RWPE1 (cell line): ENCODE data around the gene TRIM47.
A peak's percentile ranks its signal among the peaks of the same experiment; 100 is the strongest.

ENCODE experiments used
- CTCF ChIA-PET: fragments of 350-600 bp; sonication (Branson Sonifier 250); formaldehyde crosslinking; extraction: SDS; loops from one replicate; lab custom pipeline; 2021; lab: Yijun Ruan, JAX
- POLR2A ChIA-PET: fragments of 400-600 bp; formaldehyde crosslinking; extraction: SDS; loops from one replicate; lab custom pipeline; 2020; ENCODE audit warnings: antibody characterized with exemption; ENCODE audit not compliant: low non-redundant PET; lab: Yijun Ruan, JAX
- DNase-seq: peaks from one replicate; pipeline ENCODE4 v3.0.0; 2012; ENCODE audit warnings: low spot score
- H3K27ac ChIP-seq: fragments of 450-650 bp; 2 replicates; pipeline ENCODE4 v1.5.1; 2017
- CTCF ChIP-seq: fragments of 450-650 bp; conservative IDR thresholded peaks from 2 replicates; pipeline ENCODE4 v1.5.1; 2017; ENCODE audit warnings: low read depth, mild to moderate bottlenecking

Gene TRIM47

GRCh38 chr17:75893305-75894048 lies 15.1 kb upstream of the TRIM47 start:
- TF ChIP-seq CTCF = no peak
- POLR2A ChIA-PET = interaction anchor here (0.7 to 0.9 kb wide), 2 partner anchors 17 to 132 kb away, joined by 3 to 5 read pairs; no protein-coding TSS in a partner anchor
- no peak for DNase-seq

GRCh38 chr17:75892556-75893224 lies 14.3 kb upstream of the TRIM47 start:
- peak overlapping the region; percentile 91 for H3K27ac ChIP-seq
- ChIA-PET POLR2A (interaction anchor here (0.9 kb wide), 1 partner anchor 16 kb away, joined by 3 read pairs; no protein-coding TSS in a partner anchor), CTCF (interaction anchor here (0.6 to 1.1 kb wide), 3 partner anchors 18 to 127 kb away, joined by 3 to 5 read pairs (median 3); no protein-coding TSS in a partner anchor)
- no peak for TF ChIP-seq CTCF
- DNase-seq = no peak

More at GRCh38 chr17:75893305-75894048, 15.1 kb upstream of the TRIM47 start:
- peak overlapping the region; percentile 91 for H3K27ac ChIP-seq
- CTCF ChIA-PET = interaction anchor here (0.6 to 1.1 kb wide), 2 partner anchors 83 to 128 kb away, joined by 3 to 5 read pairs; no protein-coding TSS in a partner anchor

GRCh38 chr17:75891605-75892555 lies 13.5 kb upstream of the TRIM47 start:
- H3K27ac ChIP-seq = peak overlapping the region; percentile 91
- POLR2A ChIA-PET = no interaction called here
- CTCF ChIA-PET = interaction anchor here (0.7 to 1.1 kb wide), 2 partner anchors 17 to 123 kb away, joined by 3 read pairs; no protein-coding TSS in a partner anchor
- no peak for TF ChIP-seq CTCF
- no peak for DNase-seq

- peak overlapping the region; percentile 91 for H3K27ac ChIP-seq
- no peak for DNase-seq
- no peak for TF ChIP-seq CTCF
- POLR2A ChIA-PET = no interaction called here
- CTCF ChIA-PET = interaction anchor here (1.1 kb wide), 1 partner anchor 123 kb away, joined by 3 read pairs; no protein-coding TSS in a partner anchor
These were observed 12.7 kb upstream of the TRIM47 start for GRCh38 chr17:75891022-75891604.

GRCh38 chr17:75889454-75889853 lies 11.1 kb upstream of the TRIM47 start:
- POLR2A ChIA-PET = no interaction called here

More at GRCh38 chr17:75889454-75889853, 11.1 kb upstream of the TRIM47 start:
- DNase-seq = no peak
- H3K27ac ChIP-seq = peak overlapping the region; percentile 45
- no peak for TF ChIP-seq CTCF
- CTCF ChIA-PET = interaction anchor here (1.0 kb wide), 1 partner anchor 12 kb away, joined by 4 read pairs; the partner anchor contains the start of gene TRIM47
